Transverse colon (tissue), 4 donors: ENCODE measurements around the gene STK32C. TPM values are rescaled to one million over a fixed set of nuclear protein-coding genes. Genes with fewer than 3 reads are reported as not detected.

Source experiments
- DNase-seq: peaks from one replicate; pipeline ENCODE4 v3.0.0-alpha.2; 2019
- H3K27ac ChIP-seq, 4 donors: fragments of 200-600 bp; sonication (generic); 2 replicates each; pipeline ENCODE4 v1.5.1; 2016 to 2018; ENCODE audit warnings: inconsistent platforms in 4 of 4
- H3K27me3 ChIP-seq: fragments of 200-600 bp; sonication (generic); 2 replicates; pipeline ENCODE4 v1.5.1; 2017; ENCODE audit warnings: inconsistent platforms
- H3K36me3 ChIP-seq, 4 donors: fragments of 200-600 bp; sonication (generic); 2 replicates each; pipeline ENCODE4 v1.5.1; 2017 to 2019; ENCODE audit warnings: inconsistent platforms in 4 of 4
- H3K4me1 ChIP-seq, 4 donors: fragments of 200-600 bp; sonication (generic); 2 replicates each; pipeline ENCODE4 v1.5.1; 2017 to 2020; ENCODE audit warnings: inconsistent platforms in 4 of 4
- H3K4me3 ChIP-seq, 4 donors: fragments of 200-600 bp; sonication (generic); 1 replicate in 1 of 4; 2 replicates in 3 of 4; pipeline versions ENCODE4 v1.5.1 to v1.6.1; 2017 to 2019; ENCODE audit warnings: inconsistent platforms in 4 of 4
- H3K9me3 ChIP-seq, 2 donors: fragments of 200-600 bp; sonication (generic); 2 replicates each; pipeline ENCODE4 v1.5.1; 2017 to 2019; ENCODE audit warnings: inconsistent platforms in 2 of 2
- CTCF ChIP-seq, 5 experiments: fragments of 200-600 bp in 3 of 5; fragments of 450-650 bp in 2 of 5; sonication (generic) in 3 of 5; IDR thresholded peaks; 1 replicate in 2 of 5; 2 replicates in 3 of 5; pipeline ENCODE4 v1.5.1; 2016 to 2017; ENCODE audit warnings: antibody characterized with exemption in 5 of 5, inconsistent platforms in 3 of 5, mild to moderate bottlenecking in 2 of 5, moderate library complexity in 1 of 5
- EP300 ChIP-seq: sonication (generic); formaldehyde crosslinking; IDR thresholded peaks from one replicate; pipeline ENCODE4 v1.6.1; 2017; ENCODE audit warnings: antibody characterized with exemption, low read depth
- POLR2A ChIP-seq: fragments of 450-650 bp; IDR thresholded peaks from one replicate; pipeline ENCODE4 v1.6.1; 2016; ENCODE audit warnings: antibody characterized with exemption, mild to moderate bottlenecking, moderate library complexity
- POLR2AphosphoS5 ChIP-seq, 3 donors: sonication (generic); formaldehyde crosslinking; IDR thresholded peaks; one replicate each; pipeline ENCODE4 v1.6.1; 2016; ENCODE audit warnings: antibody characterized with exemption in 3 of 3
- WGBS, 2 donors: methylation state at CpG; one replicate each; pipeline ENCODE4 v1.1.5; 2018; ENCODE audit warnings: low coverage in 1 of 2; 5-methylcytosine and 5-hydroxymethylcytosine counted together
- in situ Hi-C, 4 donors: fragments of 200-750 bp; cut with MboI; loops; one replicate each; pipeline versions ENCODE4 v1.15.0 to v1.15.1; 2017; ENCODE audit warnings: low sequenced_read_pairs in 3 of 4, low pct_ligation_motif_present in 1 of 4, low pct_unique_long_range_greater_than_20kb in 1 of 4
- intact Hi-C: fragments of 100-400 bp; cut with DNase I; formaldehyde crosslinking; loops from one replicate; pipeline ENCODE4 v1.15.1; 2023; ENCODE audit warnings: low total_unique reads
- total RNA-seq, 4 donors: library from RNA; depleted of rRNA; stranded (reverse); fragments of >200 nt; gene quantifications; one replicate each; pipeline ENCODE4 v1.1.0, GENCODE V29; 2016

STK32C gene
- total RNA-seq, 4 donors from 2014 or later, result 2.2 to 7.8 (median 3.7) TPM; not detected in 1

- WGBS, 2 donors, result 13% methylated on average over 55 of the region's 98 CpGs; no CpG with 5 or more reads in 1 of the 2 donors
- intact Hi-C loops (no loop called here), in situ Hi-C loops (no loop called here)
- peaks cover 5 to 20% (median 16%) of the 10 kb centered on the region in 4 donors for H3K4me1 ChIP-seq
- H3K27me3 ChIP-seq, result peaks cover 13% of the 10 kb centered on the region
- peak overlapping the region; percentile 49 to 91 (median 80) for H3K4me3 ChIP-seq
- no peaks in the 10 kb centered on the region for H3K9me3 ChIP-seq
- no peaks in the 10 kb centered on the region for H3K36me3 ChIP-seq
- TF ChIP-seq EP300 (no peak), CTCF (IDR thresholded peaks at IDR 0.05) (no peak), POLR2A (no peak), POLR2AphosphoS5 (IDR thresholded peaks at IDR 0.05) (no peak)
- peak; percentile 43 for DNase-seq
- H3K27ac ChIP-seq, result peak overlapping the region in 2 of 4 donors; percentile 88 to 92
These were observed 642 bp downstream of the STK32C start for GRCh38 chr10:132306864-132307751.

GRCh38 chr10:132306343-132306685, 1.4 kb downstream of the STK32C start:
- TF ChIP-seq CTCF (IDR thresholded peaks at IDR 0.05), result no peak
- TF ChIP-seq POLR2AphosphoS5 (IDR thresholded peaks at IDR 0.05), result no peak
- Histone ChIP-seq H3K9me3 (no peaks in the 10 kb centered on the region), H3K36me3 (no peaks in the 10 kb centered on the region), H3K4me1 (peaks cover 5 to 20% (median 16%) of the 10 kb centered on the region in 4 donors), H3K4me3 (no peak overlapping the region), H3K27me3 (peaks cover 13% of the 10 kb centered on the region), H3K27ac (no peak overlapping the region)
- in situ Hi-C loops (no loop called here), intact Hi-C loops (no loop called here)
- DNase-seq, result no peak
- WGBS, 2 donors, result 96 to 97% methylated on average over 6 to 16 of the region's 16 CpGs

GRCh38 chr10:132305654-132306342, 2.0 kb downstream of the STK32C start:
- no peak for DNase-seq
- Histone ChIP-seq H3K36me3 (no peaks in the 10 kb centered on the region), H3K4me1 (peaks cover 5 to 20% (median 16%) of the 10 kb centered on the region in 4 donors), H3K27ac (no peak overlapping the region), H3K27me3 (peaks cover 13% of the 10 kb centered on the region), H3K9me3 (no peaks in the 10 kb centered on the region), H3K4me3 (no peak overlapping the region)
- intact Hi-C loops (no loop called here), in situ Hi-C loops (no loop called here)
- 97% methylated on average over 22 of the region's 22 CpGs; no CpG with 5 or more reads in 1 of the 2 donors for WGBS, 2 donors
- TF ChIP-seq CTCF (IDR thresholded peaks at IDR 0.05), result no peak
- TF ChIP-seq POLR2AphosphoS5 (IDR thresholded peaks at IDR 0.05), result no peak
- TF ChIP-seq EP300, result no peak
- no peak for TF ChIP-seq POLR2A

GRCh38 chr10:132304756-132305509, 2.8 kb downstream of the STK32C start:
- peaks cover 5 to 20% (median 16%) of the 10 kb centered on the region in 4 donors for H3K4me1 ChIP-seq
- in situ Hi-C loops, result no loop called here
- H3K36me3 ChIP-seq, result no peaks in the 10 kb centered on the region
- no peak overlapping the region for H3K4me3 ChIP-seq
- intact Hi-C loops, result no loop called here
- WGBS, 2 donors, result 94 to 96% methylated on average over 4 to 21 of the region's 21 CpGs
- TF ChIP-seq POLR2AphosphoS5 (IDR thresholded peaks at IDR 0.05), result no peak
- no peak for TF ChIP-seq CTCF (IDR thresholded peaks at IDR 0.05)
- no peak for TF ChIP-seq EP300
- TF ChIP-seq POLR2A, result no peak
- no peak for DNase-seq
- no peaks in the 10 kb centered on the region for H3K9me3 ChIP-seq
- peaks cover 13% of the 10 kb centered on the region for H3K27me3 ChIP-seq
- H3K27ac ChIP-seq, result no peak overlapping the region
